GM21447 (cell line): ENCODE results near the gene NF1.
"Not testable (repeated sequence)": the region's sequence is repeated elsewhere in the genome, so short reads cannot be mapped to it uniquely, and the experiment has no call there.

ENCODE experiments used
- ATAC-seq: cut with Tn5 transposase; IDR thresholded peaks from one replicate; pipeline ENCODE4 v1.9.1; 2021; ENCODE audit not compliant: unreplicated experiment

Gene NF1, protein sequence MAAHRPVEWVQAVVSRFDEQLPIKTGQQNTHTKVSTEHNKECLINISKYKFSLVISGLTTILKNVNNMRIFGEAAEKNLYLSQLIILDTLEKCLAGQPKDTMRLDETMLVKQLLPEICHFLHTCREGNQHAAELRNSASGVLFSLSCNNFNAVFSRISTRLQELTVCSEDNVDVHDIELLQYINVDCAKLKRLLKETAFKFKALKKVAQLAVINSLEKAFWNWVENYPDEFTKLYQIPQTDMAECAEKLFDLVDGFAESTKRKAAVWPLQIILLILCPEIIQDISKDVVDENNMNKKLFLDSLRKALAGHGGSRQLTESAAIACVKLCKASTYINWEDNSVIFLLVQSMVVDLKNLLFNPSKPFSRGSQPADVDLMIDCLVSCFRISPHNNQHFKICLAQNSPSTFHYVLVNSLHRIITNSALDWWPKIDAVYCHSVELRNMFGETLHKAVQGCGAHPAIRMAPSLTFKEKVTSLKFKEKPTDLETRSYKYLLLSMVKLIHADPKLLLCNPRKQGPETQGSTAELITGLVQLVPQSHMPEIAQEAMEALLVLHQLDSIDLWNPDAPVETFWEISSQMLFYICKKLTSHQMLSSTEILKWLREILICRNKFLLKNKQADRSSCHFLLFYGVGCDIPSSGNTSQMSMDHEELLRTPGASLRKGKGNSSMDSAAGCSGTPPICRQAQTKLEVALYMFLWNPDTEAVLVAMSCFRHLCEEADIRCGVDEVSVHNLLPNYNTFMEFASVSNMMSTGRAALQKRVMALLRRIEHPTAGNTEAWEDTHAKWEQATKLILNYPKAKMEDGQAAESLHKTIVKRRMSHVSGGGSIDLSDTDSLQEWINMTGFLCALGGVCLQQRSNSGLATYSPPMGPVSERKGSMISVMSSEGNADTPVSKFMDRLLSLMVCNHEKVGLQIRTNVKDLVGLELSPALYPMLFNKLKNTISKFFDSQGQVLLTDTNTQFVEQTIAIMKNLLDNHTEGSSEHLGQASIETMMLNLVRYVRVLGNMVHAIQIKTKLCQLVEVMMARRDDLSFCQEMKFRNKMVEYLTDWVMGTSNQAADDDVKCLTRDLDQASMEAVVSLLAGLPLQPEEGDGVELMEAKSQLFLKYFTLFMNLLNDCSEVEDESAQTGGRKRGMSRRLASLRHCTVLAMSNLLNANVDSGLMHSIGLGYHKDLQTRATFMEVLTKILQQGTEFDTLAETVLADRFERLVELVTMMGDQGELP (N-terminal part only)

DNA sequence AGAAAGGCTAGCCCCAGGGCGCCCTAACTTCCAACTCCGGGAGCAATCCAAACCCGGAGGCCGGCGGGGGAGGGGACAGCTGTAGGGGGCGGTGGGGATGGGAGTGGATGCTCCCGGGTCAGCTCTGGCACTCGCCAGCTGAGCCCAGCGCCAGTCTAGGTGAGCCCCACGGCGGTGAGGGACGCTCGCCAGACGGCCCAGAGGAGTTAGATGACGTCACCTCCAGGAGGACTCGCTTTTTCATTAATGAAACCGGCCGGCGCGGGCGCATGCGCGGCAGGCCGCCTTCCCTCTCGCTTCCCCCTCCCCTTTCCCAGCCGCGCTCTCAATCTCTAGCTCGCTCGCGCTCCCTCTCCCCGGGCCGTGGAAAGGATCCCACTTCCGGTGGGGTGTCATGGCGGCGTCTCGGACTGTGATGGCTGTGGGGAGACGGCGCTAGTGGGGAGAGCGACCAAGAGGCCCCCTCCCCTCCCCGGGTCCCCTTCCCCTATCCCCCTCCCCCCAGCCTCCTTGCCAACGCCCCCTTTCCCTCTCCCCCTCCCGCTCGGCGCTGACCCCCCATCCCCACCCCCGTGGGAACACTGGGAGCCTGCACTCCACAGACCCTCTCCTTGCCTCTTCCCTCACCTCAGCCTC lies at the start of gene NF1:
Gene NF1, plus strand, starts transcription at position 378 of the 636 bp plus-strand sequence. CDS start 333 bp downstream, outside the sequence.
- peak; percentile 87 for ATAC-seq

GRCh38 chr17:31046856-31047425 lies 47.8 kb upstream of the NF1 start:
- ATAC-seq = not testable (repeated sequence)

- no peak for ATAC-seq
These were observed 46.6 kb upstream of the NF1 start for GRCh38 chr17:31048142-31048541.

DNA sequence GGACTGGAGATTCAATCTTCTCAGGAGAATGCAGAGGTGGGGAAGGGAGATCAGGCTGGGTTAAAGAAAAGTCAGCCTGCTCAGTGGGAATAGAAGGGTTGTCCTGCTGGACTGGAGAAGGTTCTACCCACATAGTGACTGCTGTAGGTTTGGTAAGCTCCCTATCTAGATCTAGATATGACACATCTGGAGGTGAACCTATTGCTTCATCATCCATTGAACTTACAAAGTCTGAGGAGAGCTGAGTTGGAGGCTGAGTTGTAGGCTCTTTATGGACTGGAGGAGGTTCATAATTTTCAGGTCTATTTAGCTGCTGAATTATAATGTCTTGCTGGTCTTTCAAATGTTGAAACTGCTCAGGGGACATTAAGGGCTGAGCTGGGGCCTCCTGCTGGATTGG lies 46.0 kb upstream of the NF1 start:
- ATAC-seq = no peak

GRCh38 chr17:31050948-31051347 lies 43.8 kb upstream of the NF1 start:
- no peak for ATAC-seq

GRCh38 chr17:31051506-31051905 lies 43.3 kb upstream of the NF1 start:
- ATAC-seq = no peak

DNA sequence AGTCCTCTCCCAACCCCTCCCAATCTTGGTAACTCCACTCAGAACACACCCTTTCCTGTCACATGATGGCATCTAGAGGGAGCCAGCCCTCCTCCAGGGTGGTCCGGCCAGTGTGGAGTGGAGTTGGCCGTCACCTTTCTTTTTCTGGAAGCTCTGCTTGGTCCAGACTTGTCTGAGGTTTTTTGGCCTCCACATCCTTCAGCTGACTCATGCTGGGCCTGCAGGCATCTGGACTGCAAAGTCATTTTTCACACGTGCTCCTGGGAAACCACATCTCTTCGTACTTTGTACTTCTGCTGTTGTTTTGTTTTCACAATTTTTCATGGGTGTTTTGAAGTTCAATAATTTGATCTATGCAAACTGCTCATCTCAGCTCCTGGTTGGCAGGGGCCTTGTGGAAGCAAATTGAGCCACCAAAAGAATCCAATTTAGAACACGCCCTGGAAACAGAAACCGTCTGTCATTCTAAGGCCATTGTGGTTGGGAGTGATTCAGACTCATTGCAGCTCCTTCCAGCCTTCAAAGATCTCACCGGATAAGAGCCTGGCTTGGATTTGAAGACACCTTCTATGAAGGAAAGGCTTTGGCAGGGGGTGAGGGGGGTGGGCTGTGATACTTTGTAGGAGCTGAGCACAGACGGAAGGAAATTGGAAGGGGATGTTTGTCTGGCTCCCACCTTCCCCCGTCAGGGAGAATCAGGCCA lies 42.4 kb upstream of the NF1 start:
- ATAC-seq = no peak

GRCh38 chr17:31053071-31053470 lies 41.7 kb upstream of the NF1 start:
- no peak for ATAC-seq

GRCh38 chr17:31054761-31055160 lies 40.0 kb upstream of the NF1 start:
- no peak for ATAC-seq

- ATAC-seq = no peak
These were observed 35.8 kb upstream of the NF1 start for GRCh38 chr17:31058976-31059375.

DNA sequence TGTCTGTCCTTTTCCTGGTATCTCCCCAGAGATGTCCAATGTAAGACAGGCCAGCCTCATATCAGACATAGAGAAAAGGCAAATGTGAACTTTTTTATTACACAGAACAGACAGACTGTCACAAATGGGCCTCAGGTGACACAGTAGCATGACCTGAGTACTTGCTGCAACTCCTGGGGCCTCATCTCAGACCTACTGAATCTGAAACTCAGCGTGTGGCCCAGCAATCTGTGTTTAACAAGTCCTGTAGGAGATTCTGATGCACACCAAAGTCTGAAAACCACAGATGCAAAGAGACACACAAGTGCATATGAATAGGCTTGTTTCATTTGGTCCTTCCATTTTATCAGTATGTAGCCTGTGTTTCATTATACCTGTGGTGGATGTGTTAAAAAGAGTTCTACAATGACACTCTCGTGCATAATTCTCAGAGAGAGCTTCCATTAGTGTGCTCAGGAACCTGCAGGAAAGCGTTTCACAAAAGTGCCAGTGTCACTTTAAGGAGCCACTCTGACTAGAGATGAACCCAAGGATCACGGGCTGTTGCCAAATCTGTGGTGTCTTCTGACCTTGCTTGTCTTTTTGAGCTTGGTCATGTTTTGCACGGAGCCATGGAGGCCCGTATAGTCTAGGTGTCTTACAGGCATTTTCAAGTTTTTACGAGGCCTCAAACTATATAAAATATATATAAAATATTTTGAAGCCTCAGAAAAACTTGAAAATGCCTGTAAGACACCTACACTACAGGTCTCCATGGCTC lies 33.8 kb upstream of the NF1 start:
- ATAC-seq = no peak

DNA sequence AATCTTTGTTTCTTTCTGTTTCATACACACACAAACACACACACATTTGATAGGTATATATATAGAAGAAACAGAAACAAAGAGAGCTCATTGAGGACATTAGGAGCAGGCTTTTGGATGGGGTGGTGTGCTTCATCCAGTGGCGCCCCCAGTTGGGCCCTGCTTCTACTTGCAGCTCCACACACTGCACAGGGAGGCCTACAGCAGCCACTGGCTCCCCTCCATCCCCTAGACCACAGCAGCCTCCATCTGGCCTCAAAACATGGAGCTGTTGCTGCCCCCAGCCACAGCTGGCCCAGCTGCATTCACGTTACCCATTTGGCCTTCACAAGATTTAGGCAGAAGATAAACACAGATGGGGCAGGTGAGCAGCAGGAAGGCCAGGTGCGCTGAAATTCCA lies 33.1 kb upstream of the NF1 start:
- ATAC-seq = no peak

DNA sequence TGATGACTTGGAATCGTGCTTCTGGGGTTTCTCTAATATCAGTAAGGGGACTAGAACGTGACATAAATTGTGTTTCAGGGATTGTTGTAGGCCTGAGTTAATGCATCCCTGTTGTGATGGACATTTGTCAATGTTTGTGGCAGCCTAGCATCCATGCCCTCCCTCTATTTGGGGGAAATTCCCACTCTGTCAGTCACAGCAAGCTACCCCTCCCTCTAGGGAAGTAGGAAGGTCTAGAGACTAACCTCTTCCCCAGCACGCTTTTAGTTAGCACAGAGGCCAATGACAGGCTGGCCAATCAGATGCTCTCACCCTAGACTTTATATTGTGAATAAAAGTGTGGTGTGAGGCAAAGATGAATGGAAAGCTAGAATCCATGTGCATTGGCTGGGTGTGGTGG lies 32.4 kb upstream of the NF1 start:
- no peak for ATAC-seq

- ATAC-seq = no peak
These were observed 30.1 kb upstream of the NF1 start for GRCh38 chr17:31064707-31065106.

DNA sequence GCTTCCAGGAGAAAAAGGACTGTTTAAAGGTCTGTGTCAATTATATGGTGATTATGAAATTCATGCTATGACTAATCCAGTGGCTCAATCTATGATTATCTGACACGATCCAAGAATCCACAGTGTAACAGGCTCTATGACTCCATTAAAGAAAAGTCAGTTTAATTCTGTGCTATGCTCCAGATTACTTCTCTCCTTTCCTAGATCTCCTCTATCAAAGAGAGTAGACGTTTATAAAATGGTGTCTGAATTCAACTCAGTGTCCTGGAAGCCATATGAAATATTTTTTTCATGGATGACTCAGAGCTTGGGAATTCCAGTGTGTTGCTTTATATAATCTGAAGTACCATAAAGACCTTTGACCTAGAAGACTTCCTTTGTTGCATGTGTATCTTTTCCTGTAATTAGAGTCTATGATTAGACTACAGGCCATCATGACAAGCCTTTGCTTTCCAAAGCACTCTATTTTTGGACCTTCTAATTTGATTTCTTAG lies 27.0 kb upstream of the NF1 start:
- ATAC-seq = no peak

DNA sequence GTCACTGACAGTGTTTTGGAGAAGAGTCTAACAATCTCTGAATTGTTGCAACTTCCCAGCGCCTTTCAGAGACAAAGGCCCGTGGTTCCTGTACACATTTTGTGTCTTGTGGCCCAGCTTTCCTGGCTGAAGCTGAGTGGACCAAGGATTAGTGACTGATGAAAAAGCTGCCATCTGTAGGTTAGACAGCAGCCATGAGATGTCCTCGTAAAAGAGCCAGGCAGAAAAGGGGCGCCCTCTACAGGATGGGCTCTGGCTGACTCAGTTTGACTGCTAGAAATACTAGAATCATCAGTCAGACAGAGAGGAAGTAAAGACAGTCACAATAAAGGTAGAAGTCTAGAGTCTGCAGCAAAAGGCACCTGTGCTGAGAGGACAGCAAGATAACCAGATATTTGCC lies 26.5 kb upstream of the NF1 start:
- ATAC-seq = no peak

GRCh38 chr17:31072186-31072585 lies 22.6 kb upstream of the NF1 start:
- ATAC-seq = no peak

- ATAC-seq = no peak
These were observed 21.4 kb upstream of the NF1 start for GRCh38 chr17:31073411-31073810.
